ENCODE results near the gene NNT. TPM values are rescaled to one million over a fixed set of nuclear protein-coding genes. Genes with fewer than 3 reads are reported as not detected.

Gene NNT
- total and polyA plus RNA-seq, 3 experiments from 2014 or later: 43.5 to 87.3 (median 79.7) TPM

DNA sequence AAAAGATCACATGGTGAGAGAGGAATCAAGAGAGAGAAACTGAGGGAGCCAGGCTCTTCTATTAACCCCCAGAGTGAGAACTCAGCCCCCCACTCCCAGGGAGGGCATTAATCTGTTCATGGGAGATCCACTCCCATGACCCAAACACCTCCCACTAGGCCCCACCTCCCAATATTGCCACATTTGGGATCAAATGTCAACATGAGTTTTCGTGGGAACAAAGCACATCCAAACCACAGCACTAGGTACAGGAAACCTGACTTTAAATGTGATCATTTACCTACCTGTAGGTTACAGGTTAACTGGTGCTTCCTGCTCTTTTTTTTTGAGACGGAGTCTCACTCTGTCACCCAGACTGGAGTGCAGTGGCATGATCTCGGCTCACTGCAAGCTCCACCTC lies 16.9 kb downstream of the NNT start:
- CTCF ChIA-PET: interaction anchor here (3.9 kb wide), 1 partner anchor 12 kb away, joined by 15 read pairs; no protein-coding TSS in a partner anchor
- POLR2A ChIA-PET: no interaction called here

DNA sequence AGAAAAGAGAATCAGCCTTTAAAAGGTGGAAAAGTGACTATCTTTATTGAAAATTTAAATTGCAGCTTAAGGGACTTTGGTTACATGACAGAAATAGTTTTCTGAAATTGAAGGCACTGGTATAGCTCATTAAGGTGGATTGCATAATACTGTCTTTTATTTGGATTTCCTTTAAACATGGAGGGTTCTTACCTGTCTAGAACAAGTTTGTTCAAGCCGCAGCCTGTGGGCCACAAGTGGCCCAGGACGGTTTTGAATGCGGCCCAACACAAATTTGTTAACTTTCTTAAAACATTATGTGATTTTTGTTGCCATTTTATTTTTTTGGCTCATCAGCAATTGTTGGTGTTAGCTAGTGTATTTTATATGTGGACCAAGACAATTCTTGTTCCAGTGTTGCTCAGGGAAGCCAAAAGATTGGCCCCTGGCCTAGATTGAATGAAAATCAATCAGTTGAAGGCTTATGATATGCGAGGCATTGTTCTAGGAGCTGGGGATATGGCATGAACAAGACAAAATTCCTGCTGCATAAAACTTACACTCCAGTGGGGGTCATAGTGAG lies 18.0 kb downstream of the NNT start:
- Mint-ChIP-seq H3K4me3 (no peak overlapping the region), H3K4me1 (peaks cover 17 to 32% (median 28%) of the 10 kb centered on the region in 3 donors), H3K36me3 (peaks cover 0 to 74% (median 13%) of the 10 kb centered on the region in 3 donors), H3K27ac (no peak overlapping the region), H3K9me3 (no peaks in the 10 kb centered on the region), H3K27me3 (no peaks in the 10 kb centered on the region)
- no peak for DNase-seq
- Histone ChIP-seq H3K27ac (ENCODE audit: low read depth, low read length) (no peak overlapping the region), H3K4me1 (ENCODE audit: insufficient read depth, low read length) (no peaks in the 10 kb centered on the region), H3K36me3 (ENCODE audit: insufficient read depth, low read length) (peaks cover 6% of the 10 kb centered on the region), H3K4me3 (ENCODE audit: low read length) (no peak overlapping the region), H3K27me3 (ENCODE audit: insufficient read depth, low read length, poor library complexity, severe bottlenecking) (no peaks in the 10 kb centered on the region), H3K9me3 (ENCODE audit: low read length) (no peaks in the 10 kb centered on the region)
- CTCF ChIA-PET: interaction anchor here (3.9 kb wide), 1 partner anchor 11 kb away, joined by 15 read pairs; no protein-coding TSS in a partner anchor
- POLR2A ChIA-PET: no interaction called here

More for the DNA sequence above, 16.9 kb downstream of the NNT start:
- Mint-ChIP-seq H3K36me3 (peaks cover 0 to 77% (median 13%) of the 10 kb centered on the region in 3 donors), H3K9me3 (no peaks in the 10 kb centered on the region), H3K4me1 (peaks cover 19 to 35% (median 28%) of the 10 kb centered on the region in 3 donors), H3K27ac (peak overlapping the region in 2 of 8 donors; percentile 17 to 71), H3K4me3 (no peak overlapping the region), H3K27me3 (no peaks in the 10 kb centered on the region)
- no peak for DNase-seq
- H3K36me3 ChIP-seq (ENCODE audit: insufficient read depth, low read length): peaks cover 8% of the 10 kb centered on the region
- H3K27me3 ChIP-seq (ENCODE audit: insufficient read depth, low read length, poor library complexity, severe bottlenecking): no peaks in the 10 kb centered on the region
- H3K4me3 ChIP-seq (ENCODE audit: low read length): no peak overlapping the region
- H3K4me1 ChIP-seq (ENCODE audit: insufficient read depth, low read length): no peaks in the 10 kb centered on the region
- H3K27ac ChIP-seq (ENCODE audit: low read depth, low read length): no peak overlapping the region
- no peaks in the 10 kb centered on the region for H3K9me3 ChIP-seq (ENCODE audit: low read length)

DNA sequence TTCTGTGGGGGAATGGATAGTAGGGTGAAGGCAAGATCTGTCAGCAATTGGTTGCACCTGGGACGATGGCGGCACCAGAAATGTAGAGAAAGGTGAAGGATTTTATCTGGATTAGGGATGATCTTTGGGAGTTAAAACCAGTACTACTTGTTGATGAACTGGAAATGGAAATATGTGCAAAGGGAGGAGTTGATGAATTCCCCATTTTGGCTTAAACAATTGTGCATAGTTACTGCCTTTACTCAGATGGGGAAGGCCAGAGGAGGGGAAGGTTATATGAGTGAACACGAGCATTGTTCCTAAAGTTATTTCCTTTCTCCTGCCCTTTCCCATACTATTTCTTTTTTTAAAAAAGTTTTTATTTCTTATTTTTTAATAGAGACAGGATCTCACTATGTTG lies 19.1 kb downstream of the NNT start:
- Histone ChIP-seq H3K27ac (ENCODE audit: low read depth, low read length) (no peak overlapping the region), H3K4me1 (ENCODE audit: insufficient read depth, low read length) (no peaks in the 10 kb centered on the region), H3K27me3 (ENCODE audit: insufficient read depth, low read length, poor library complexity, severe bottlenecking) (no peaks in the 10 kb centered on the region), H3K9me3 (ENCODE audit: low read length) (no peaks in the 10 kb centered on the region), H3K36me3 (ENCODE audit: insufficient read depth, low read length) (peaks cover 1% of the 10 kb centered on the region), H3K4me3 (ENCODE audit: low read length) (no peak overlapping the region)
- peaks cover 0 to 68% (median 13%) of the 10 kb centered on the region in 3 donors for H3K36me3 Mint-ChIP-seq
- no peaks in the 10 kb centered on the region for H3K9me3 Mint-ChIP-seq
- peak overlapping the region in 1 of 8 donors; percentile 15 for H3K27ac Mint-ChIP-seq
- no peak overlapping the region for H3K4me3 Mint-ChIP-seq
- ChIA-PET POLR2A (no interaction called here), CTCF (interaction anchor here (1.4 to 3.9 kb wide), 2 partner anchors 9 to 12 kb away, joined by 4 to 15 read pairs; no protein-coding TSS in a partner anchor)
- H3K27me3 Mint-ChIP-seq: no peaks in the 10 kb centered on the region
- no peak for DNase-seq
- peaks cover 17 to 30% (median 28%) of the 10 kb centered on the region in 3 donors for H3K4me1 Mint-ChIP-seq

DNA sequence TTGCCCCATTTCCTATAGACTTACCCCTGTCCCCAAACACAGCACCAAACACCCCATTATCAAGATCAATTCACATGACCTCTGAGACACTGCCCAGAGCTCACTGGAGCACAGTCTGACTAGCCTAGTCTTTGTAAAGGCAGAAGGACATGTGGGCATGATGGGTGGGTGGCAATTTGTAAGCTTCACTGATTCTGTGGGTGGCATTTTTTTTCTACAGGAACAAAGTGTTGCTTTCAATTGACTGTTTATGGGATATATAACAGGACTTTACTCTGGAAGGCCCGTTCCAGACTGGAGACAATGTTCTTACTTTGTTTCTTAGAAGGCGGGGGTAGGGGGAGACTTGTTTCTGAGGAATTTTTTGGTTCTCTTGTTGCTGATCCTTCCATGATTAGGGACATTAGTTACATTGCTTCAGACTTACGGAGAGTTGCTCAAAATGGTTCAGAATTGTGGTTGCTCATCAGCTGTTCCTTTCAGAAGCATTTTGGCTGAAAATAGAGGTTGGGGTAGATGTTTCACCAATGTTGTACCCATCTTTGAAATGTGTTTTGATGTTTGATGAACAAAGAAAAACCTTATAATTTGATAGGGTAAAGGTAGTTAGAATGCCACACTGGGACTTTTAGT lies 20.2 kb downstream of the NNT start:
- Histone ChIP-seq H3K9me3 (ENCODE audit: low read length) (no peaks in the 10 kb centered on the region), H3K36me3 (ENCODE audit: insufficient read depth, low read length) (no peaks in the 10 kb centered on the region), H3K27ac (ENCODE audit: low read depth, low read length) (no peak overlapping the region), H3K27me3 (ENCODE audit: insufficient read depth, low read length, poor library complexity, severe bottlenecking) (no peaks in the 10 kb centered on the region), H3K4me3 (ENCODE audit: low read length) (no peak overlapping the region), H3K4me1 (ENCODE audit: insufficient read depth, low read length) (no peaks in the 10 kb centered on the region)
- Mint-ChIP-seq H3K9me3 (no peaks in the 10 kb centered on the region), H3K27me3 (no peaks in the 10 kb centered on the region), H3K4me1 (peaks cover 17 to 27% (median 24%) of the 10 kb centered on the region in 3 donors), H3K4me3 (no peak overlapping the region), H3K36me3 (peaks cover 0 to 66% (median 15%) of the 10 kb centered on the region in 3 donors), H3K27ac (peak overlapping the region in 6 of 8 donors; percentile 0 to 64 (median 41))
- ChIA-PET POLR2A (interaction anchor here (0.5 kb wide), 1 partner anchor 143 kb away, joined by 6 read pairs; no protein-coding TSS in a partner anchor), CTCF (interaction anchor here (1.4 kb wide), 1 partner anchor 13 kb away, joined by 4 read pairs; no protein-coding TSS in a partner anchor)
- DNase-seq: no peak

DNA sequence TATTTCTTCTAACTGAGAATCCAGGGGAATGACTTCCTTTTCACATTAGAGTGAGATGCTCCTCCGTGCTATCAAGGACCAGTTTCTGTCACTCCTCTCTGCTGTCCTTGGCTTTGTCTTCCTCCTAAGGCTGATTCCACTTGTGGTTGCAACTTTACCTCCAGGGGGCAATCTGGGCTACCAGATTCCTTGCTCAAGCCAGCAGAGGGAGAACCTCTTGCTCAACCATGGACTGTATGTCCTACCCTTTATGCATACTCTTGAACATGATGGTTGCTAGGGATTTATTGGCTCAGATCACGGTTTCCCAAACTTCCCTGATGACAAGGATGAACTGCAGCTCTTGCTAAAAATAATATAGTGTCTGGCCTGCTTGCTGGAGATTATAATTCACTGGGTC lies 24.0 kb downstream of the NNT start:
- Histone ChIP-seq H3K36me3 (ENCODE audit: insufficient read depth, low read length) (peaks cover 5% of the 10 kb centered on the region), H3K4me1 (ENCODE audit: insufficient read depth, low read length) (no peaks in the 10 kb centered on the region), H3K27me3 (ENCODE audit: insufficient read depth, low read length, poor library complexity, severe bottlenecking) (no peaks in the 10 kb centered on the region), H3K4me3 (ENCODE audit: low read length) (no peak overlapping the region), H3K9me3 (ENCODE audit: low read length) (no peaks in the 10 kb centered on the region), H3K27ac (ENCODE audit: low read depth, low read length) (no peak overlapping the region)
- no peaks in the 10 kb centered on the region for H3K27me3 Mint-ChIP-seq
- CTCF ChIA-PET: no interaction called here
- H3K4me3 Mint-ChIP-seq: no peak overlapping the region
- no peak for DNase-seq
- peaks cover 22 to 49% (median 38%) of the 10 kb centered on the region in 3 donors for H3K4me1 Mint-ChIP-seq
- H3K9me3 Mint-ChIP-seq: no peaks in the 10 kb centered on the region
- POLR2A ChIA-PET: no interaction called here
- H3K36me3 Mint-ChIP-seq: peaks cover 0 to 66% (median 19%) of the 10 kb centered on the region in 3 donors
- H3K27ac Mint-ChIP-seq: peak overlapping the region in 2 of 8 donors; percentile 19 to 68

DNA sequence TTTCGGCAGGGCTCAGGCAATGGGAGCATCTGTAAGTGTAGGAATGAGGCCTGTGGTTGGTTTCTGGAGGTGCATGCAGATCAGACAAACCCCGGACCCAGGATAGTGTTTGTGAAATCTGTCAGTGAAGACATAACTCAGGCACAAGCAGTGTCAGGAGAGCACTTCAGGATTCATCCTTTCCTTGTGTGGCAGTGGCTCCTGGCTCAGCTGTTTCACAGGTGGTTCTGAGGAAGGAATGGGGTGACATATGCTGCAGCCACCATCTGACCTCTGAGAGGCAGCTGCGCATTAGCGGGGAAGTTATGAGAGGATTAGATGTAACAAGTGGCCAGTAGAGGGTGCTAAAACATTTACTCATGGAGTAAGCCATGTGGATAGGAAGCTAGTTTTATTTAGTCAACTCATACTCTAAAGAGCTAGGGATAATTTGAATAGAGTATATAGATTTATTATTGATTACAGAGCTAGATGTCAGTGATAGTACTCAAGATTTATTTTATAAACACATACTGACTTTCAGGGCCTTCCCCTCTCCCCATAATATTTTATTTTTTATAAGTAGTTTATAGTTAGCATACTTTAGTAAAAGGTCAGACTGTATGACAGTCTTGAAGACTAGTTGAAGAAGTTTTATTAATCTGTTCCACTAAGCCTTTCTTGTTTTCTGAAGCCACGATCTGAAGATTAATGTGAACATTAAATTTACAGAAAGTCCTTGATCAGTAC lies 28.4 kb downstream of the NNT start:
- no peaks in the 10 kb centered on the region for H3K27me3 Mint-ChIP-seq
- H3K36me3 Mint-ChIP-seq: peaks cover 0 to 75% (median 28%) of the 10 kb centered on the region in 3 donors
- no peak overlapping the region for H3K4me3 Mint-ChIP-seq
- no peaks in the 10 kb centered on the region for H3K4me1 ChIP-seq (ENCODE audit: insufficient read depth, low read length)
- peak overlapping the region in 4 of 8 donors; percentile 17 to 71 (median 30) for H3K27ac Mint-ChIP-seq
- no peak overlapping the region for H3K4me3 ChIP-seq (ENCODE audit: low read length)
- ChIA-PET POLR2A (no interaction called here), CTCF (interaction anchor here (0.8 to 2.8 kb wide), 10 partner anchors 11 to 477 kb away, joined by 3 to 15 read pairs (median 4); partner anchors contain the start of gene NNT)
- peaks cover 30 to 58% (median 52%) of the 10 kb centered on the region in 3 donors for H3K4me1 Mint-ChIP-seq
- no peak overlapping the region for H3K27ac ChIP-seq (ENCODE audit: low read depth, low read length)
- H3K36me3 ChIP-seq (ENCODE audit: insufficient read depth, low read length): peaks cover 12% of the 10 kb centered on the region
- H3K27me3 ChIP-seq (ENCODE audit: insufficient read depth, low read length, poor library complexity, severe bottlenecking): no peaks in the 10 kb centered on the region
- DNase-seq: peak in 4 of 5 donors; percentile 2 to 48 (median 28)
- no peaks in the 10 kb centered on the region for H3K9me3 ChIP-seq (ENCODE audit: low read length)
- no peaks in the 10 kb centered on the region for H3K9me3 Mint-ChIP-seq

DNA sequence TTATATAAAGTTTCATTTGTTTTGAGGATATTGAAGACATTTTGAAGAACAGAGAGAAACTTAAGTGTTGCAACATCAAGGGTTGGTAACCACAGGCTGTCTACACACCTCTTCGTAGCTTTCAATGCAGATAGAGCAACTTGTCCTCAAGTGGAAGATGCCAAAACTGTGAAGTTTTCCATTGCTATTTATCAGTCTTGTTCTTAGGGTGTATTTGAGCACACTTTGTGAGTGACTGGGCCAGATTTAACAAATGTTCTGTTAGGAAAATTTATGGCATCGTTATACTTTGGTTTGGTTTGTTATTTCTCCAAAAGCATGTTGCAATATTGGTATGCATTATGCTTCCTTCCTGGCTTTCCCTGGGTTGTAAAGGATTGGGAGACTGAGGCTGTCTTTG lies 31.6 kb downstream of the NNT start:
- H3K36me3 Mint-ChIP-seq: peaks cover 0 to 77% (median 25%) of the 10 kb centered on the region in 3 donors
- H3K4me3 Mint-ChIP-seq: no peak overlapping the region
- CTCF ChIA-PET: no interaction called here
- no peak overlapping the region for H3K27ac ChIP-seq (ENCODE audit: low read depth, low read length)
- no peaks in the 10 kb centered on the region for H3K9me3 Mint-ChIP-seq
- DNase-seq: no peak
- H3K27me3 ChIP-seq (ENCODE audit: insufficient read depth, low read length, poor library complexity, severe bottlenecking): no peaks in the 10 kb centered on the region
- no peak overlapping the region for H3K27ac Mint-ChIP-seq
- no peak overlapping the region for H3K4me3 ChIP-seq (ENCODE audit: low read length)
- H3K27me3 Mint-ChIP-seq: no peaks in the 10 kb centered on the region
- no peaks in the 10 kb centered on the region for H3K4me1 ChIP-seq (ENCODE audit: insufficient read depth, low read length)
- peaks cover 33 to 64% (median 58%) of the 10 kb centered on the region in 3 donors for H3K4me1 Mint-ChIP-seq
- H3K9me3 ChIP-seq (ENCODE audit: low read length): no peaks in the 10 kb centered on the region
- POLR2A ChIA-PET: no interaction called here
- peaks cover 12% of the 10 kb centered on the region for H3K36me3 ChIP-seq (ENCODE audit: insufficient read depth, low read length)

Measured in CD8-positive, alpha-beta memory T cell (primary cell).